Activated CD4-positive, CD25-positive, alpha-beta regulatory T cell treated with anti-CD3 and anti-CD28 coated beads, Interleukin-2, amount 50 U/mL, for 24 hours (primary cell): ENCODE measurements around the gene NOCT.
A peak's percentile ranks its signal among the peaks of the same experiment; 100 is the strongest.
"Not testable (repeated sequence)": the region's sequence is repeated elsewhere in the genome, so short reads cannot be mapped to it uniquely, and the experiment has no call there.

ENCODE experiments used
- ATAC-seq, 2 donors: fragments of 150-1000 bp; cut with Tn5 transposase; one replicate each; pipeline ENCODE4 v1.10.0; 2021; ENCODE audit warnings: mild to moderate bottlenecking in 1 of 2, moderate library complexity in 1 of 2

NOCT gene, protein sequence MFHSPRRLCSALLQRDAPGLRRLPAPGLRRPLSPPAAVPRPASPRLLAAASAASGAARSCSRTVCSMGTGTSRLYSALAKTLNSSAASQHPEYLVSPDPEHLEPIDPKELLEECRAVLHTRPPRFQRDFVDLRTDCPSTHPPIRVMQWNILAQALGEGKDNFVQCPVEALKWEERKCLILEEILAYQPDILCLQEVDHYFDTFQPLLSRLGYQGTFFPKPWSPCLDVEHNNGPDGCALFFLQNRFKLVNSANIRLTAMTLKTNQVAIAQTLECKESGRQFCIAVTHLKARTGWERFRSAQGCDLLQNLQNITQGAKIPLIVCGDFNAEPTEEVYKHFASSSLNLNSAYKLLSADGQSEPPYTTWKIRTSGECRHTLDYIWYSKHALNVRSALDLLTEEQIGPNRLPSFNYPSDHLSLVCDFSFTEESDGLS

GRCh38 chr4:139015269-139015947 is at the start of gene NOCT:
Gene NOCT, plus strand, starts transcription at chr4:139015781. Its CDS starts 201 bp downstream, at chr4:139015982.
- ATAC-seq: peak; percentile 92 to 93

DNA sequence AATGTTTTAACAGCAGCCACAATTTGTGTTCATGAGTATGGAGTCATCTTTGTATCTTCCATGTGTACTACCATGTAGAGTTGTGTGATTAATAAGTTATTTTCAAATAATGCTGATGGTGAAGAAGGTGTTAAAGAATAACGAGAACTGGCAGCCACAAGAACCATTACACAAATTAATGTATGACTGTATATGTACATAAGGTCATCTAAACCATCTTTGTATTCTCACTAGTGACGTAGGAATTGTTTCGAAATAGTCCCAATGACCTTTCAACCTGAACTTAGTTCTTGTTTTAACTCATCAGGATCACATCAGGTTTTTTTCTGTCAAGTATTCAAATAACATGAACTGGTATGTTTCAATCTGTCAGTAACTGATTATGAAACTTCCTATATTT is 48.3 kb upstream of the NOCT start:
- peak; percentile 58 to 63 for ATAC-seq

GRCh38 chr4:138972956-138973801 is 42.4 kb upstream of the NOCT start:
- no peak for ATAC-seq

GRCh38 chr4:138975225-138975624 is 40.4 kb upstream of the NOCT start:
- ATAC-seq: no peak

DNA sequence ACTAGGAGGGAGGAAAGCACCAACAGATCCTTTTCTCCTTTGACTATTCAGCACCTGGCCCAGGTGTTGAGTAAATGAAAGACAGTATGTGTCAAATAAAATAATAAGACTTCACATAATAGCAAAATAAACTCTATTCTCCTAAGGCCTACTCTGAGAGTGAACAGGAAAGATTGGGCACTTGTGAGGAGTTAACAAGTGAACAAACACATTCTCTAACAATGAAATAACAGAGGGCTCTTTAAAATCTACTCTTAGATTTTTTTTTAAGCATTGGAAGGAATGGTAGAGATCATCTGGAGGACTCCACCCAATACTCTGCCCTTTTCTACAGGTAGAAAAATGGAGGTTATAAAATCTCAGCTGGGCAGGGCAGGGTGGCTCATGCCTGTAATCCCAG is 39.1 kb upstream of the NOCT start:
- ATAC-seq: no peak

- ATAC-seq: no peak
These were observed 38.1 kb upstream of the NOCT start for GRCh38 chr4:138977524-138977923.

DNA sequence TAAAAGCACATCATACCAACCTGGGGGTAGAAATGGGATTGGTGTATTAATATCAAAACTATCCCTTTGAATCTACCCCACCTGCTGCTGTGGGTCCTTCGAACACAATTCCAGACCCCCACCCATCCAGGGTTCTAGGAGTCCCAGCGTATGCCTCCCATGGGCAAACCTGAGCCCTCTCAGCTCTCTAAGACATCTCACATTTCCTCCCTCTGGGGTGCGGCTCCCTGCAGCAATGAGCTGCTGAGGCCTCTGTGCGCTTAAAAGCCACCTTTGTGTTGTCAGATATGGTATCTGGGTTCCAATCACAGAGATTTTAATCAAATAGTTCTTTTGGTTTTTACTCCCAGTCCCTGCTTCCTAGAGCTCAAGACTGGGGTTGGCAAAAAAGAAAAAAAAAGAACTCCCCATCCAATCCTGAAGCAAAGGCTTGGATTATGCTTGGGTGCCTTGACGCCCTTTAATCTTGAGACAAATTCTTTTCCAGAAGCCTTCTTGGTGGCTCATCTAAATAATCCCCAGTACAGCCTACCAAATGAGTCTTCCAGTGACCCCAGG is 37.5 kb upstream of the NOCT start:
- ATAC-seq: no peak

DNA sequence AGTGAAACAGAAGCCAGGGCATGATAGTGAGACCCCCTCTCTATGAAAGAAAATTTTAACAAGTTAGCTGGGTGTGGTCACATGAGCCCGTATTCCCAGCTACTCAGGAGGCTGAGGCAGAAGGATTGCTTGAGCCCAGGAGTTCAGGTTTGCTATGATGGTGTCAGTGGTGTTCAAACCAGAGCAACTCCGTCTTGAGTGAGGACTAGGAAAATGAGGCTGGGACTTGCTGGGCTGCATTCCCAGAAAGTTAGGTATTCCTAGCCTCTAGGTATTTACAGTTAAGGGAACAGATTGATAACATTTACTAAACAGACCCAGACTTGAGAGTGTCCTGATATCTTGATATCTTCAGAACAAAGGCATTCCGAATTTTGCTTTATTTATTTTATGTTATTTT is 37.0 kb upstream of the NOCT start:
- no peak for ATAC-seq

- no peak for ATAC-seq
These were observed 35.8 kb upstream of the NOCT start for GRCh38 chr4:138979742-138980141.

GRCh38 chr4:138981930-138982390 is 33.6 kb upstream of the NOCT start:
- ATAC-seq: no peak

DNA sequence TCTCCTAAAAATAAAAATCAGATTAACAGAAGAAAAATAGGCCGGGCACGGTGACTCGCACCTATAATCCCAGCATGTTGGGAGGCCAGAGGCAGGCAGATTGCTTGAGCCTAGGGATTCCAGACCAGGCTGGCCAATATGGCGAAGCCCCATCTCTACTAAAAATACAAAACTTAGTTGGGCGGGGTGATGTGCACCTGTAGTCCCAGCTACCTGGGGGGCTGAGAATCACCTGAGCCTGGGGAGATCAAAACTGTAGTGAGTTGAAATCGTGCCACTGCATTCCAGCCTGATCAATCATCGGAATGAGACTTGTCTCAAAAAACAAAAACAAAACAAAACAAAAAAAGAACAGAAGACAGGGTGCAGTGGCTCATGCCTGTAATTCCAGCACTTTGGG is 32.8 kb upstream of the NOCT start:
- ATAC-seq: no peak

DNA sequence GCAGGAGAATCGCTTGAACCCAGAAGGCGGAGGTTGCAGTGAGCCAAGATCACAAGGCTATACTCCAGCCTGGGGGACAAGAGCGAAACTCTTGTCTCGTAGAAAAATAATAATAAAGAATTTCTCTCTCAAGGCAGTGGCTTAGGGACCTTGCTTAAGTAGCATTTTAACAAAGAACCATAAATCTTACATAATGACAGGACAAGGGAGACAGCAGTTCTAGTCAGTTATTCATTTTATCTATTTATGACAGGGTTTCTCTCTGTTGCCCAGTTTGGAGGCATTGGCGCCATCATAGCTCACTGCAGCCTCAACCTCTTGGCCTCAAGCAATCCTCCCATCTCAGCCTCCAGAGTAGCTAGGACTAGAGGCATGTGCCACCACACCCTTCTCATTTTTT is 31.9 kb upstream of the NOCT start:
- no peak for ATAC-seq

GRCh38 chr4:138984647-138985046 is 30.9 kb upstream of the NOCT start:
- ATAC-seq: no peak

DNA sequence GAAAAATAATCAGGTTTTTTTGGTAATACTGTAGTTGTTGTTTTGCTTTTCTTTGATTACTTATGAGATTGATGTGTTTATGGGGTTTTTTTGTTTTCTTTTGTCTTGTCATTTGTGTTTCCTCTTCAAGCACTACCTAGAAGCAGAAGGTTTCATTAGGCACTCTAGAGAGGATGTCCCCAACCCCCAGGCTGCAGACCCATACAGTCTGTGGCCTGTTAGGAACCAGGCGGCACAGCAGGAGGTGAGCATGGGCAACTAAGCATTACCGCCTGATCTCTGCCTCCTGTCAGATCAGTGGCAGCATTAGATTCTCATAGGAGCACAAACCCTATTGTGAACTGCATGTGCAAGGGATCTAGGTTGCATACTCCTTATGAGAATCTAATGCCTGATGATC is 22.9 kb upstream of the NOCT start:
- ATAC-seq: no peak

DNA sequence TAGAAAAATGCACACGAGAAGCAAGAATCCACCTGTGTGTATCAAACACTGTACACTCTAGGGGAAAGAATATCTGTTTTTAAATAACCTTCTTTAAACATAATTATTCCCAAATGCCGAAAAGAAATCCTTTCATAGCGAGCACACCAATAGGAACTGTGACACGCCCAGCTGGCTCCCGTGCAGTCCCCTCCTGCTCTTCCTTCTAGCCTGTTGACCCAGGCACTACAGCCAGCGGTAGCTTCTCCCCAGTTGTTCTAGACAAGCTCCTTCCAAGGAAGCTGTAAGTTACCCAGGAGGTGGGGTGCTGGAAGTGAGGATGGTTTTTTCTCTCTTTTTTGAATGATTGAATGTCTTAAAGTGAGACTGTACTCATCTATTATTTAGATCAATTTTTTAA is 19.5 kb upstream of the NOCT start:
- no peak for ATAC-seq

GRCh38 chr4:138999666-139000065 is 15.9 kb upstream of the NOCT start:
- ATAC-seq: no peak

GRCh38 chr4:139000134-139000533 is 15.4 kb upstream of the NOCT start:
- not testable (repeated sequence) for ATAC-seq

GRCh38 chr4:139001430-139001829 is 14.2 kb upstream of the NOCT start:
- ATAC-seq: not testable (repeated sequence)

DNA sequence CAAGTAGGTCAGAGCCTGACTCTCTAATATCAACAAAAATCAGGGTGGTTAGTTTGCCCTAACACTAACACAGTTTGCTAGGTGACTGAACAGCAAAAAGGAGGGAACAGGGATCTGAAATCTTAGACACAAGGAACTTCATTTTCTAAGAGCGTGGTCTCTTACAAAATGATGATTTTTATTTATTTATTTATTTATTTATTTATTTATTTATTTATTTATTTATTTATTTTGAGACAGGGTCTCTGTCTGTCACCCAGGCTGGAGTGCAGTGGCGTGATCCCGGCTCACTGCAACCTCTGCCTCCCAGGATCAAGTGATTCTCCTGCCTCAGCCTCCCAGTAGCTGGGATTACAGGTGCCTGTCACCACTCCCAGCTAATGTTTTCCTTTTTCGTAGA is 11.9 kb upstream of the NOCT start:
- ATAC-seq: not testable (repeated sequence)

DNA sequence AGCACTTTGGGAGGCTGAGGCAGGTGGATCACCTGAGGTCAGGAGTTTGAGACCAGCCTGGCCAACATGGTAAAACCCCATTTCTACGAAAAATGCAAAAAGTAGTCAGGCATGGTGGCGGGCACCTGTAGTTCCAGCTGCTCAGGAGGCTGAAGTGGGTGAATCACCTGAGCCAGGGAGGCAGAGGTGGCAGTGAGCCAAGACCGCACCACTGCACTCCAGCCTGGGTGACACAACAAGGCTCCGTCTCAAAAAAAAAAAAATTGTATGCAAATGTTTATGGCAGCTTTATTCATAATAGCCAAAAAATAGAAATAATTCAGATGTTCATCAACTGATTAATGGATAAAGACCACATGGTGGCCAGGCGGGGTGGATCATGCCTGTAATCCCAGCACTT is 9.8 kb upstream of the NOCT start:
- no peak for ATAC-seq

GRCh38 chr4:139007640-139008039 is 7.9 kb upstream of the NOCT start:
- no peak for ATAC-seq

GRCh38 chr4:139008278-139008677 is 7.3 kb upstream of the NOCT start:
- ATAC-seq: not testable (repeated sequence)

GRCh38 chr4:139009702-139010101 is 5.9 kb upstream of the NOCT start:
- ATAC-seq: no peak
